Measurements from ENCODE around the gene SYTL5.

The SYTL5 gene

GRCh38 chrX:38116706-38117105 lies 110.4 kb downstream of the SYTL5 start:
- H3K4me3 ChIP-seq (ENCODE audit: low read length) = no peak overlapping the region
- no peak for TF ChIP-seq ZNF274 (IDR thresholded peaks at IDR 0.05; ENCODE audit: low read depth, low read length)

DNA sequence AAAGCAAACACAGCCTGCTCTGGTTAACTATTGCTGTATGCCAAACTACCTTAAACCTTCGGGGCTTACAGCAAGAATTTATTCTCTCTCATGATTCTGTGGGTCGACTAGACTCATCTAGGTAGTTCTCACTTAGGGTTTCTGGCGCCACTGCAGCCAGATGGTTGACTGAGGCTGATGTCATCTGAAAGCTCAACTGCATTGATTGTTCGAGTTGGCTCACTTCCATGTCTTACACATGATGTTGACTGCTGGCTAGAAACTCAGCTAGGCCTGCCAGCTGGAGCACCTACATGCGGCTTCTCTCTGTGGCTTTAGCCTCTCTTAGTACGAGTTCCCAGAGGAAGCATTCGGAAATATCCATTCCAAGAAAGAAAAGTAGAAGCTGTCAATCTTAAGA lies 111.1 kb downstream of the SYTL5 start:
- no peak for TF ChIP-seq ZNF274 (IDR thresholded peaks at IDR 0.05; ENCODE audit: low read depth, low read length)
- H3K4me3 ChIP-seq (ENCODE audit: low read length) = no peak overlapping the region

DNA sequence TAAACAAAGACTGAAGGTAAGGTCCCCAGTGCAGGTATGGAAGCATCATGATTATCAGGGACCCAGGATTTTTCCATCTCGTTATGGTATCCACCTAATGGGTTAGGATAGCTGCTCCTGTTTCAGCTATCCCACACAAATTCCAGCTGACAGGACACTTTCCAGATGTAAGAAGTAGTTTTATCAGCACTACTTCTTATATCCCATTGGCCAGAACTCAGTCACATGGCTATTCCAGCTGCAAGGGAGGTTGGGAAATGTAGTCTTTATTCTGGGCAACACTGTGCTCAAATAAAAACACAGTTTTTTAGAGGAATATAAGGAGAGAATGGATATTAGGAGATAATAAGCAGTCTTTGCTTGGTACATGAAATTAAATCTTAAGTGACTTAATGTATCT lies 117.6 kb downstream of the SYTL5 start:
- no peak overlapping the region for H3K4me3 ChIP-seq (ENCODE audit: low read length)
- no peak for TF ChIP-seq ZNF274 (IDR thresholded peaks at IDR 0.05; ENCODE audit: low read depth, low read length)

DNA sequence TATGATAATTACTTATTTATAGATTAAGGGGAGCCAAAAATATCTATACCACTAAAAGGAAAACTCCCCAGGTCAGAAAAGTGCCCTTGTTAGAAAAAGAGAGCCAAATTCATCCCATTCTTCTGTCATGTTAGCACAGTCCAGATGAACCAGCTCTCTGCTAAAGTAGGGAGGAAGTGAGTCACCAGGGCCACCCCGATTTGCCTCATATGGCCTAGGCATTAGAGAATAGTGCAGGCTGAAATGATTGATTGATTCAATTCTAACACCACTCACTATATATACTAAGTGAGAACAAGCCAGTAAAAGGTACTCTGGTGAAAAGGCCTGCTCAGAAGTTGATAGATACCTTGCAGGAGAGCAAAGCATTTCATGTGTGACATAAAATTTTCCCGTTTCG lies 119.8 kb downstream of the SYTL5 start:
- TF ChIP-seq ZNF274 (IDR thresholded peaks at IDR 0.05; ENCODE audit: low read depth, low read length) = no peak
- H3K4me3 ChIP-seq (ENCODE audit: low read length) = no peak overlapping the region

GRCh38 chrX:38127961-38128360 lies 121.6 kb downstream of the SYTL5 start:
- TF ChIP-seq ZNF274 (IDR thresholded peaks at IDR 0.05; ENCODE audit: low read depth, low read length) = no peak
- no peak overlapping the region for H3K4me3 ChIP-seq (ENCODE audit: low read length)

- H3K4me3 ChIP-seq (ENCODE audit: low read length) = no peak overlapping the region
- TF ChIP-seq ZNF274 (IDR thresholded peaks at IDR 0.05; ENCODE audit: low read depth, low read length) = no peak
Measured at GRCh38 chrX:38129366-38129765, 123.0 kb downstream of the SYTL5 start.

DNA sequence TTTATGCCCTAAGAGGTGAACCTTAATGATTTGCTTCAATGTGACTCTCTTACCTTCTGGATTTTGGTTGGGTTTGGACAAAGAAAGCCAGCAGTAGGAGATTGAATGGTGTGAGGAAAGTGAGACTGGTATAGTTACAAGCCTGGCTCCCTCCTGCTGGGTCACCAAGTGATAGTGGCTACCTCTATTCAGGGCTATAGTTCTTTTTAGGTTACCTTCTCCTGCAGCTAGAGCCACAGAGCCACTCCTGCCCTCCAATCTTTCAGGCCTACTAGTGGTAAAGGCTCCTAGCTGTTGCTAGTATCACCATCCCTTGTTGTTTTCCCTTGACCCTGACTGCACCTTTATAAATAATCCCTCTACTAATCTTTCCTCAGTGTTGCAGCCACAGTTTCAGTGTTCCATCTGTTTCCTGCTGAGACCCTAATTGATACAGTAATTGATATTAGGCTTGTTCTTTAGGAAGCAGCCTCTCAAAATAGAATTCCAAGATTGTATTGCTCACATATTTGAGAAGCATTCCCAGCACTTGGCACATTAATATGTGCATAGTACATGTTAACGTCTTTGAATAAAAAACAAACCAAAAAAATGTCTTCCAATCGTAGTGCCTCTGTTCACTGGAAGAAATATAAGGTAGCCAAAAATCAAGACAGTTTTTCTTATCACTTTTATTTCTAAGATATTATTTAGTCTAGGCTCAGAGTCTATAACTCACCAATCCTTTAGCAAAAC lies 132.0 kb downstream of the SYTL5 start:
- H3K4me3 ChIP-seq (ENCODE audit: low read length) = no peak overlapping the region
- TF ChIP-seq ZNF274 (IDR thresholded peaks at IDR 0.05; ENCODE audit: low read depth, low read length) = no peak

GRCh38 chrX:38138900-38139299 lies 132.5 kb downstream of the SYTL5 start:
- no peak overlapping the region for H3K4me3 ChIP-seq (ENCODE audit: low read length)
- no peak for TF ChIP-seq ZNF274 (IDR thresholded peaks at IDR 0.05; ENCODE audit: low read depth, low read length)

DNA sequence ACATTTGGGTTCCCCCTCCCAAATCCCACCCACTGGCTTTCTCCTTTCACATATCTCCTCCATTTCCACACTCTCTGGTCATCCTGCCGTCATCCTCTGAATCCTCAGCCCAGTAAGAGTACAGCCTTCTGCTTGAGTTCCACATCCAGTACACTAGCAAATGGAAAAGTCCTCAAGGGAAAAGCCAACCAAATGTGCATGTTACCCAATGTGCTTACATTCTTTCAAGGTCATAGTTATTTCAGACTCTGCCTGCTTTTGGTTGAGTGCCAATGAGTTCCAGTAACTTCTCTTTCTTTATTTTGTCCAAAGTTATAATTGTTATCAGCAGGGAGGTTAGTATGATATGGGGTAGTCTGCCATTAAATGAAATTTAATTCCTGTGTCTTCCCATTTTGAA lies 136.3 kb downstream of the SYTL5 start:
- TF ChIP-seq ZNF274 (IDR thresholded peaks at IDR 0.05; ENCODE audit: low read depth, low read length) = no peak
- no peak overlapping the region for H3K4me3 ChIP-seq (ENCODE audit: low read length)

GRCh38 chrX:38149016-38149415 lies 142.7 kb downstream of the SYTL5 start:
- H3K4me3 ChIP-seq (ENCODE audit: low read length) = no peak overlapping the region
- no peak for TF ChIP-seq ZNF274 (IDR thresholded peaks at IDR 0.05; ENCODE audit: low read depth, low read length)

GRCh38 chrX:38150993-38151392 lies 144.6 kb downstream of the SYTL5 start:
- H3K4me3 ChIP-seq (ENCODE audit: low read length) = no peak overlapping the region
- TF ChIP-seq ZNF274 (IDR thresholded peaks at IDR 0.05; ENCODE audit: low read depth, low read length) = no peak

DNA sequence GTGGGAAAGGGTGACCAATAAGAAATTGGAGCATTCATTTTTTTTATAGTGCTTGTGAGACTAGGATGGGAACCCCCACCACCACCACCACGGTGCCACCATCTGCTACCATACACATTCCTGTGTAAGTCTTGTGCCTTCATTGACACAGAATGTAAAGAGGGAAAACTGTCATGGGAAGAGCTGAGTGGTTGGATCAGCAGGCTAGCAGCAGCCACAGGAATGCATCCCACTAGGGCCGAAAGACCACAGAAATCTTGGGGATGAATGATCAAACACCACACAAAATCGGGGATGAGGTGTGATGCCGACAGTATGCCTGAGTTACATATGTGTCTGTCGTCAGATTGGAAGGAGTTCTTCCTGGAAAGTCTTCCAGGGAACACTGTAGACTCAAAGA lies 145.1 kb downstream of the SYTL5 start:
- TF ChIP-seq ZNF274 (IDR thresholded peaks at IDR 0.05; ENCODE audit: low read depth, low read length) = no peak
- H3K4me3 ChIP-seq (ENCODE audit: low read length) = no peak overlapping the region

- TF ChIP-seq ZNF274 (IDR thresholded peaks at IDR 0.05; ENCODE audit: low read depth, low read length) = no peak
- no peak overlapping the region for H3K4me3 ChIP-seq (ENCODE audit: low read length)
Measured at GRCh38 chrX:38154340-38154739, 148.0 kb downstream of the SYTL5 start.

- H3K4me3 ChIP-seq (ENCODE audit: low read length) = no peak overlapping the region
- no peak for TF ChIP-seq ZNF274 (IDR thresholded peaks at IDR 0.05; ENCODE audit: low read depth, low read length)
Measured at GRCh38 chrX:38154818-38155217, 148.5 kb downstream of the SYTL5 start.

- no peak for TF ChIP-seq ZNF274 (IDR thresholded peaks at IDR 0.05; ENCODE audit: low read depth, low read length)
- no peak overlapping the region for H3K4me3 ChIP-seq (ENCODE audit: low read length)
Measured at GRCh38 chrX:38156838-38157237, 150.5 kb downstream of the SYTL5 start.

DNA sequence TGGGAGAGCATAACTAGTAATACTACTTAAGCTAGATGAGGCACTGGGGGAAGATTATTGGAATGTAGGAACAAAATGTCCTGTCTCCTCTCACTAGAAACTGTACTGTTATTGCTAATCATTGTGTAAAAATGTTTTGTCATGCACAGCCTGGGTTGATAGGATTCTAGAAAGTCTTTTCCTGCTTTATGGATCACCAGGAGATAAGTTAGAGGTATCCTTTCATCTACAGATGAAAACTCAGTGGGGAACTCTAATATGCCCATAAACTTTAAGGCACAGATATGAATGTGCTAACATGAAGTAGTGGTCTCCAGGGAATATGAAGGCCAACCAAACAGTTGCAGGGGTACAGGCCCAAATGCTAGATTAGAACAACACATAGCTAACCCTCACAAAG lies 156.8 kb downstream of the SYTL5 start:
- no peak for TF ChIP-seq ZNF274 (IDR thresholded peaks at IDR 0.05; ENCODE audit: low read depth, low read length)
- no peak overlapping the region for H3K4me3 ChIP-seq (ENCODE audit: low read length)

Data from GM08714 (cell line).